ENCODE results near the gene LTBP2. TPM values are rescaled to one million over a fixed set of nuclear protein-coding genes. Genes with fewer than 3 reads are reported as not detected.

The LTBP2 gene
- 137 and 138 TPM in 2 replicates for total RNA-seq

DNA sequence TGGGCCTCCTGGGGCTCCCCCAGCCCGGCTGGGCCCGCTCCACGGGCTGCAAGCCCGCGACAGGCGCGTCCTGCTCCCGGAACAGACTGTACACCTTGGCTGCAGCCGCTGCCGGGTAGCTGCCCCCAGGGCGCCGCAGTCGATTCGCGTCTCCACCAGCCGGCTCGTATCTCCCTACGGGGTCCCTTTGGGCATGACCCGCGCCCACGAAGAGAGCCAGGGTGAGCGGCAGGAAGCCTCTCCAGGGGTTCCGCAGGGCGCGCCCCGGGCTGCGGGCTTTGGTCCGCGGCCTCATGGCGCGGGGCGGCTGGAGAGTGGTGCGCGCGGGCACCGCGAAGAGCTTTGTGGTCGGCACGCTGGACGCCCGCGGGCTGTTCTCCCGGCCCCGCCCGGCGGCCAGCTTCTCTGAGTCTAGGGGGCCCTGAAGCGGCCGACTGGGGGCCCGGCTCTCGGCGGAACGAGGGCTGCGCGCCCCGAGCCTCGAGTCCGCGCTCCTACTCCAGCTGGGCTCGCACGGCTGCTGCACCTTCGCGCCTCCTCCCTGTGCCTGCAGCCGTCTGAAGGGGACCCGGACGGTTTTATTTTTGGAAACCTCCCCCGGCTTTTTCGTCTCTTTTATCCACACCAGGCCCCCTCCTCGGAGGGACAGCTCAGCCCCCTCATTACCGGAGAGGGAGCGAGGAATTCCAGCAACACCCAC is at the start of gene LTBP2:
TSS of gene LTBP2 (minus strand) at position 588 of the 700 bp plus-strand sequence. CDS start at position 295, 293 bp downstream.

DNA sequence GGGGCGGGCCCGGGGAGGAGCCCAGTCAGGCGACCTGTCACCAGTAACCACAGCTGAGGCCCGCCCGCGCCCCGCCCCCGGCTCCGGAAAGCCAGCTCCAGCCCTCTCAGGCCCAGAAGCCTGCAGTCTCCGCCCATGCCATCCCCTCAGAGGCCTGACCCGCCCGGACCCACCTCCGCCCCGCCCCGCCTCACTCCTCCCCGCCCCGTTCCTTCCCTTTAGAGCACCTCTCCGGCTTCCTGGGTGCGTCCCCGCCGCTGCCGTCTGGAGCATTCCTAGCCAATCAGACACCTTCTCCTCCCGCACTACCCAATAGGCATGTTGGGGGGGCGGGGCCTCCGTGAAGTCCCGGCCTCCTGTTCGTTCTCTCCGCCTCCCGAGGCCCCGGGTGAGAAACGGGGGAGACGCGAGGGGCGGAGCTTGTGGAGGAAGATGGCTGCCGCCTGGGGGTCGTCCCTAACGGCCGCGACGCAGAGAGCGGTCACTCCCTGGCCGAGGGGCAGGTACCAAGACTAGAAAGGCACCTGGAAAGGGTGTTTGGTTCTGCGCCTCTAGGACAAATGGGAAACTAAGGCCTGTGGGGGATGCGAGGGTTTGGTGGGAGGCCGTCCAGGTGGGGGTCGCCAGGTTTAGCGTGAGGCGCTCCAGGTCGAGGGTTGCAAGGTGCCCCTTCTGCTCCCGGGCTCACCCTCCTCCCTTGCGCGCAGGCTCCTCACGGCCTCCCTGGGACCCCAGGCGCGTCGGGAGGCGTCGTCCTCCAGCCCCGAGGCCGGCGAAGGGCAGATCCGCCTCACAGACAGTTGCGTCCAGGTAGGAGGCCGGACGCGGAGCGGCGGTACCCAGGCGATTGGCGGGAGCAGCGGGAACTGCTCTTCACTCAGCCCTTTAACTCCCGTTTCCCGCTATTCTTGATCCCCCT is 118.4 kb downstream of the LTBP2 start, which contains the start of gene ISCA2:
TSS of gene ISCA2 (plus strand) at position 423 of the 919 bp plus-strand sequence. CDS start at position 433, 10 bp downstream.

DNA sequence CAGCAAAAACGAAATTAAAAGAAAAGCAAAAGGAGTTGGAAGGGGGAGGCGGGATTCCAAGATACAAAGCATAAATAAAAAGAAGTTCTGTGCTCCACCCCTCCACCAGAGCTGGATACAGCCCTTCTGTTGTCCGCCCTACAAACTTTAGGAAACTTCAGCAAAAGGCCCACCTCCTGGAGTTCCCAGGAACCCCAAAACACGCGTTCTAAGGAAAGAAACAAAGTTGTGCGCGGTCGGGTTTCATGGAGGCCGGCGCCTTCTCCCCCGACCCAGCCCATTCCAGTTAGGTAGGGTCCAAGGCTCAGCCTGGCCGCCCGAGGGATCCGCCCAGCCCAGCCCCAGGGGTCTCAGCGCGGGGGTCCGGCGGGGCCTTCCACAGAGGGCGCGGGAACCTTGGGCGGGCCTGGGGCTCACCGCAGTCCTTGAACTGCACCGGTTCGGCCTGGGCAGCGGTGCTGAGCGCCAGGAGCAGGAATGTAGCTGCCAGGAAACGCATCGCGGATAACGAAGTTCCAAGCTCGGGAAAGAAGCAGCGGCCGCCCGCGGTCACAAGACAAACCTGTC is 119.2 kb downstream of the LTBP2 start, which contains the start of gene NPC2:
TSS of gene NPC2 (minus strand) at position 530 of the 567 bp plus-strand sequence. CDS start at position 499, 31 bp downstream.

Other genes starting within 250 kb of the LTBP2 start
- not detected in 2 replicates for gene SYNDIG1L, start 186.0 kb downstream of the LTBP2 start, total RNA-seq
- gene NPC2, start 118.9 kb downstream of the LTBP2 start, total RNA-seq, result 1,022 and 1,323 TPM in 2 replicates
- gene ISCA2, start 118.5 kb downstream of the LTBP2 start, total RNA-seq, result 13.9 and 28.6 TPM in 2 replicates
- 16.8 and 24.5 TPM in 2 replicates for gene AREL1, start 100.8 kb upstream of the LTBP2 start, total RNA-seq
- 28.8 and 36.8 TPM in 2 replicates for gene FCF1, start 100.9 kb upstream of the LTBP2 start, total RNA-seq
- 20.5 and 21.8 TPM in 2 replicates for gene YLPM1, start 151.1 kb upstream of the LTBP2 start, total RNA-seq

Measured in mammary microvascular endothelial cell (primary cell).